Measurements from ENCODE around the gene SEMA4B. TPM values are rescaled to one million over a fixed set of nuclear protein-coding genes. Genes with fewer than 3 reads are reported as not detected.

The SEMA4B gene
- total and polyA plus RNA-seq, 2 donors (not counting 1 experiment from before 2014, with no cell fraction given) = 285 to 336 TPM

GRCh38 chr15:90160781-90161727 lies 40.1 kb upstream of the SEMA4B start:
- TF ChIP-seq EZH2 (IDR thresholded peaks at IDR 0.05; ENCODE audit: borderline replicate concordance, insufficient read depth, low read depth, low read length, poor library complexity, severe bottlenecking) (no peak), CTCF (IDR thresholded peaks at IDR 0.05) (no peak)
- H3K4me2 ChIP-seq (replicated peaks; ENCODE audit: low read depth, low read length, poor library complexity, severe bottlenecking) = no peak overlapping the region
- H3K4me1 Mint-ChIP-seq = peaks cover 55% of the 10 kb centered on the region
- H3K4me1 ChIP-seq (ENCODE audit: control insufficient read depth in 2 of 2, insufficient read depth in 2 of 2, low read length in 2 of 2) = peaks cover 25 to 43% of the 10 kb centered on the region in 2 donors
- H3K9ac ChIP-seq (ENCODE audit: low read length) = no peak overlapping the region
- WGBS (ENCODE audit: insufficient coverage) = 98% methylated on average over 10 of the region's 14 CpGs
- ChIA-PET POLR2A (interaction anchor here (0.6 to 3.7 kb wide), 10 partner anchors 23 to 227 kb away, joined by 3 to 36 read pairs (median 5); partner anchors contain the start of genes IQGAP1 and SEMA4B), CTCF (interaction anchor here (0.7 to 7.3 kb wide), 19 partner anchors 9 to 140 kb away, joined by 3 to 82 read pairs (median 5); partner anchors contain the start of genes NGRN, SEMA4B and TTLL13)
- H2AFZ ChIP-seq (ENCODE audit: insufficient read depth, low read depth, low read length, poor library complexity, severe bottlenecking) = no peak overlapping the region
- no peaks in the 10 kb centered on the region for H3K27me3 Mint-ChIP-seq
- no peaks in the 10 kb centered on the region for H3K9me3 Mint-ChIP-seq (ENCODE audit: insufficient read depth)
- H3K27me3 ChIP-seq (replicated peaks in 1 of 4; ENCODE audit: control extremely low read depth in 1 of 4, control insufficient read depth in 3 of 4, insufficient read depth in 4 of 4, low read length in 3 of 4) = no peaks in the 10 kb centered on the region
- intact Hi-C loops (cut with micrococcal nuclease) = no loop called here
- H4K20me1 ChIP-seq (ENCODE audit: control insufficient read depth, insufficient read depth, low read length, poor library complexity, severe bottlenecking) = no peaks in the 10 kb centered on the region
- no peaks in the 10 kb centered on the region for H3K36me3 ChIP-seq (replicated peaks in 1 of 2; ENCODE audit: control extremely low read depth in 1 of 2, control insufficient read depth in 1 of 2, extremely low read depth in 1 of 2, insufficient read depth in 2 of 2, low read length in 1 of 2)
- ATAC-seq (ENCODE audit: low read depth) (no peak), DNase-seq (no peak)
- H3K4me3 ChIP-seq (ENCODE audit: control extremely low read depth in 1 of 5, extremely low read depth in 1 of 5, insufficient read depth in 1 of 5, low read depth in 2 of 5, low read length in 4 of 5) = no peak overlapping the region
- peaks cover 5% of the 10 kb centered on the region for H3K79me2 ChIP-seq (ENCODE audit: control insufficient read depth, insufficient read depth, low read length)
- peak overlapping the region; percentile 91 for H3K27ac Mint-ChIP-seq
- H3K9me3 ChIP-seq (ENCODE audit: control extremely low read depth in 1 of 3, control insufficient read depth in 2 of 3, insufficient read depth in 1 of 3, low read length in 2 of 3) = no peaks in the 10 kb centered on the region
- H3K27ac ChIP-seq (ENCODE audit: low read length in 2 of 2) = no peak overlapping the region
- no peak overlapping the region for H3K4me3 Mint-ChIP-seq
